IMR-90 (cell line): Measurements from ENCODE around the gene OR51B2. TPM values are rescaled to one million over a fixed set of nuclear protein-coding genes. Genes with fewer than 3 reads are reported as not detected.

ENCODE experiments used
- ATAC-seq: fragments of 200-7000 bp; cut with Tn5 transposase; 2 replicates; pipeline ENCODE4 v1.9.1; 2020; ENCODE audit warnings: low read depth, mild to moderate bottlenecking, moderate library complexity
- BruUV-seq: library from RNA; stranded (reverse); fragments of 400-500 nt; replicated peaks from 2 replicates; lab custom pipeline; 2021; lab: Mats Ljungman, UMichigan
- CTCF ChIA-PET: fragments of 300-600 bp; formaldehyde crosslinking; extraction: SDS; loops from one replicate; lab custom pipeline; 2021; ENCODE audit warnings: antibody characterized with exemption; lab: Yijun Ruan, JAX
- POLR2A ChIA-PET: fragments of 300-600 bp; sonication (Branson Sonifier 250); formaldehyde crosslinking; loops from one replicate; lab custom pipeline; 2022; ENCODE audit warnings: antibody characterized with exemption; ENCODE audit not compliant: unreplicated experiment; lab: Charles Lee
- DNase-seq: peaks from one replicate; pipeline ENCODE4 v3.0.0; 2013
- H2AFZ ChIP-seq: replicated peaks from 2 replicates; pipeline ENCODE3; 2013; ENCODE audit warnings: low read length, mild to moderate bottlenecking; ENCODE audit not compliant: poor library complexity
- H2AK5ac ChIP-seq: 2 replicates; pipeline ENCODE4 v1.6.1; 2013; ENCODE audit warnings: low read depth, low read length, inconsistent platforms
- H2AK9ac ChIP-seq: replicated peaks from 2 replicates; pipeline ENCODE3; 2013; ENCODE audit warnings: mild to moderate bottlenecking, low read depth, low read length, moderate library complexity; ENCODE audit not compliant: poor library complexity
- H2BK120ac ChIP-seq: 2 replicates; pipeline ENCODE4 v1.6.1; 2013; ENCODE audit warnings: low read depth, low read length, inconsistent platforms
- H2BK15ac ChIP-seq: 3 replicates; pipeline ENCODE4 v1.6.1; 2013; ENCODE audit warnings: low read depth, low read length, inconsistent platforms
- H2BK20ac ChIP-seq: 2 replicates; pipeline ENCODE4 v1.6.1; 2013; ENCODE audit warnings: low read depth, mild to moderate bottlenecking, inconsistent platforms, low read length, moderate library complexity
- H2BK5ac ChIP-seq: 2 replicates; pipeline ENCODE4 v1.6.1; 2013; ENCODE audit warnings: mild to moderate bottlenecking, low read depth, low read length, inconsistent platforms; ENCODE audit not compliant: poor library complexity, severe bottlenecking
- H3K14ac ChIP-seq: replicated peaks from 2 replicates; pipeline ENCODE4 v1.6.1; 2013; ENCODE audit warnings: low read depth, low read length, inconsistent platforms
- H3K18ac ChIP-seq: 2 replicates; pipeline ENCODE4 v1.6.1; 2013; ENCODE audit warnings: low read depth, low read length, control low read depth
- H3K23ac ChIP-seq: 2 replicates; pipeline ENCODE4 v1.6.1; 2013; ENCODE audit warnings: low read depth, low read length, inconsistent platforms
- H3K27ac ChIP-seq: 2 replicates; pipeline ENCODE4 v1.5.1; 2013; ENCODE audit warnings: mild to moderate bottlenecking, control low read depth, low read length; ENCODE audit not compliant: insufficient read depth
- H3K27me3 ChIP-seq: 2 replicates; pipeline ENCODE4 v1.6.1; 2013; ENCODE audit warnings: low read length; ENCODE audit not compliant: control insufficient read depth, insufficient read depth
- H3K36me3 ChIP-seq: 2 replicates; pipeline ENCODE4 v1.6.1; 2013; ENCODE audit warnings: low read length, mixed read lengths; ENCODE audit not compliant: control insufficient read depth, insufficient read depth
- H3K4ac ChIP-seq: 2 replicates; pipeline ENCODE4 v1.6.1; 2013; ENCODE audit warnings: low read depth, low read length, inconsistent platforms
- H3K4me1 ChIP-seq: 2 replicates; pipeline ENCODE4 v1.6.1; 2013; ENCODE audit warnings: low read length, mixed read lengths; ENCODE audit not compliant: control insufficient read depth, insufficient read depth
- H3K4me2 ChIP-seq: 2 replicates; pipeline ENCODE4 v1.6.1; 2013; ENCODE audit warnings: low read depth, mild to moderate bottlenecking, control low read depth, low read length, moderate library complexity
- H3K4me3 ChIP-seq: 2 replicates; pipeline ENCODE4 v1.5.1; 2013; ENCODE audit warnings: low read depth, mild to moderate bottlenecking, control low read depth, low read length, moderate library complexity; ENCODE audit not compliant: insufficient read depth
- H3K56ac ChIP-seq: 2 replicates; pipeline ENCODE4 v1.6.1; 2013; ENCODE audit warnings: low read length, inconsistent platforms; ENCODE audit not compliant: insufficient read depth; ENCODE audit errors: extremely low read depth
- H3K79me1 ChIP-seq, 2 experiments: 2 replicates each; pipeline ENCODE4 v1.6.1; 2013; ENCODE audit warnings: low read length in 2 of 2, inconsistent platforms in 1 of 2, low read depth in 1 of 2
- H3K9ac ChIP-seq: 2 replicates; pipeline ENCODE4 v1.6.1; 2013; ENCODE audit warnings: low read depth, low read length, control low read depth
- H3K9me1 ChIP-seq: 2 replicates; pipeline ENCODE4 v1.6.1; 2013; ENCODE audit warnings: low read length, inconsistent platforms; ENCODE audit not compliant: insufficient read depth
- H3K9me3 ChIP-seq: 2 replicates; pipeline ENCODE4 v1.6.1; 2013; ENCODE audit warnings: low read length; ENCODE audit not compliant: control insufficient read depth, insufficient read depth
- H4K20me1 ChIP-seq: 2 replicates; pipeline ENCODE4 v1.6.1; 2013; ENCODE audit warnings: low read length, inconsistent platforms; ENCODE audit not compliant: insufficient read depth
- H4K5ac ChIP-seq: 2 replicates; pipeline ENCODE4 v1.6.1; 2013; ENCODE audit warnings: mild to moderate bottlenecking, low read depth, low read length, control low read depth
- H4K8ac ChIP-seq, 2 experiments: 2 replicates each; pipeline ENCODE4 v1.6.1; 2013; ENCODE audit warnings: low read depth in 2 of 2, low read length in 2 of 2, control low read depth in 1 of 2, inconsistent platforms in 1 of 2
- H4K91ac ChIP-seq: 2 replicates; pipeline ENCODE4 v1.6.1; 2013; ENCODE audit warnings: low read depth, low read length, inconsistent platforms; ENCODE audit not compliant: insufficient read depth
- RAD21 ChIP-seq: IDR thresholded peaks from 2 replicates; pipeline ENCODE4 v1.6.1; 2012; ENCODE audit warnings: low read length, improper control_type of control experiment
- RFX5 ChIP-seq: IDR thresholded peaks from 2 replicates; pipeline ENCODE4 v1.8.0; 2012; ENCODE audit warnings: low read depth, mild to moderate bottlenecking, low read length, moderate library complexity
- SMC3 ChIP-seq: fragments of 150-350 bp; IDR thresholded peaks from 2 replicates; pipeline ENCODE4 v1.6.1; 2016; ENCODE audit warnings: low read depth, mild to moderate bottlenecking, antibody characterized with exemption, low read length, moderate library complexity
- WGBS, 2 experiments: methylation state at CpG; one replicate each; pipeline versions ENCODE4 v1.1.5 to v1.1.7; 2013; ENCODE audit warnings: missing lambda C conversion rate in 2 of 2; ENCODE audit not compliant: insufficient read length in 1 of 2; ENCODE audit errors: extremely low coverage in 2 of 2; 5-methylcytosine and 5-hydroxymethylcytosine counted together
- dilution Hi-C: fragments of 300-500 bp; cut with HindIII; formaldehyde crosslinking; loops from one replicate; pipeline ENCODE4 v1.14.3; 2018; ENCODE audit warnings: low sequenced_read_pairs; ENCODE audit not compliant: unreplicated experiment
- in situ Hi-C: fragments of 300-500 bp; cut with MboI; formaldehyde crosslinking; loops from 3 replicates; pipeline ENCODE4 v1.14.3; 2019; ENCODE audit warnings: low sequenced_read_pairs, inconsistent platforms, mixed read lengths
- intact Hi-C: fragments of 100-400 bp; cut with micrococcal nuclease; formaldehyde crosslinking; loops from 2 replicates; pipeline ENCODE4 v1.10.0; 2022
- polyA plus RNA-seq, 3 experiments: library from polyadenylated mRNA; depleted of rRNA; stranded (reverse); fragments of >200 nt; gene quantifications; 2 replicates each; pipeline ENCODE4 v1.2.3, GENCODE V29; 2012; ENCODE audit warnings: low replicate concordance in 1 of 3
- total RNA-seq: library from RNA; depleted of rRNA; stranded (reverse); fragments of >200 nt; gene quantifications from 2 replicates; pipeline ENCODE4 v1.2.3, GENCODE V29; 2012
- TF ChIP-seq, protein P1 (sequence below): conservative IDR thresholded peaks from 2 replicates; pipeline ENCODE4 v1.5.1; 2012; ENCODE audit warnings: mild to moderate bottlenecking, low read depth, low read length, improper control_type of control experiment

Gene OR51B2
- total and polyA plus RNA-seq, 2 of the 4 experiments (the other 2 are of a cell fraction), result not detected

- ATAC-seq, result peak; percentile 36; the same call in 1 of the 2 replicates
- TF ChIP-seq SMC3 (peak; percentile 61), RFX5 (no peak), RAD21 (peak; percentile 74)
- TF ChIP-seq, protein P1, sequence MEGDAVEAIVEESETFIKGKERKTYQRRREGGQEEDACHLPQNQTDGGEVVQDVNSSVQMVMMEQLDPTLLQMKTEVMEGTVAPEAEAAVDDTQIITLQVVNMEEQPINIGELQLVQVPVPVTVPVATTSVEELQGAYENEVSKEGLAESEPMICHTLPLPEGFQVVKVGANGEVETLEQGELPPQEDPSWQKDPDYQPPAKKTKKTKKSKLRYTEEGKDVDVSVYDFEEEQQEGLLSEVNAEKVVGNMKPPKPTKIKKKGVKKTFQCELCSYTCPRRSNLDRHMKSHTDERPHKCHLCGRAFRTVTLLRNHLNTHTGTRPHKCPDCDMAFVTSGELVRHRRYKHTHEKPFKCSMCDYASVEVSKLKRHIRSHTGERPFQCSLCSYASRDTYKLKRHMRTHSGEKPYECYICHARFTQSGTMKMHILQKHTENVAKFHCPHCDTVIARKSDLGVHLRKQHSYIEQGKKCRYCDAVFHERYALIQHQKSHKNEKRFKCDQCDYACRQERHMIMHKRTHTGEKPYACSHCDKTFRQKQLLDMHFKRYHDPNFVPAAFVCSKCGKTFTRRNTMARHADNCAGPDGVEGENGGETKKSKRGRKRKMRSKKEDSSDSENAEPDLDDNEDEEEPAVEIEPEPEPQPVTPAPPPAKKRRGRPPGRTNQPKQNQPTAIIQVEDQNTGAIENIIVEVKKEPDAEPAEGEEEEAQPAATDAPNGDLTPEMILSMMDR, result peak; percentile 63
- Histone ChIP-seq H3K14ac (peak overlapping the region; percentile 86; the same call in 1 of the 2 replicates), H3K27ac (no peak overlapping the region), H3K79me1 (no peaks in the 10 kb centered on the region), H2AK5ac (peak overlapping the region; percentile 86), H2BK20ac (peak overlapping the region; percentile 98), H4K20me1 (no peaks in the 10 kb centered on the region), H3K9ac (peak overlapping the region; percentile 28; the same call in 1 of the 2 replicates), H2BK120ac (peak overlapping the region; percentile 97), H2BK15ac (peak overlapping the region; percentile 69; the same call in 1 of the 3 replicates), H3K4ac (peak overlapping the region; percentile 47), H3K9me1 (no peaks in the 10 kb centered on the region; the same call in 1 of the 2 replicates), H3K23ac (no peak overlapping the region), H4K8ac (peak overlapping the region; percentile 30 to 94; a peak in 3 of 4 replicates), H3K56ac (no peak overlapping the region), H3K36me3 (no peaks in the 10 kb centered on the region), H2AFZ (no peak overlapping the region), H4K91ac (peak overlapping the region; percentile 92), H3K4me3 (no peak overlapping the region), H2BK5ac (peak overlapping the region; percentile 99), H4K5ac (peak overlapping the region; percentile 42; the same call in 1 of the 2 replicates), H3K4me1 (peaks cover 10% of the 10 kb centered on the region; the same call in 1 of the 2 replicates), H3K27me3 (no peaks in the 10 kb centered on the region), H3K18ac (peak overlapping the region; percentile 76; the same call in 1 of the 2 replicates), H2AK9ac (no peak overlapping the region), H3K4me2 (no peak overlapping the region), H3K9me3 (no peaks in the 10 kb centered on the region)
- in situ Hi-C loops, result no loop called here
- dilution Hi-C loops, result no loop called here
- WGBS, 2 experiments, result no CpG with 5 or more reads among the region's 1 CpG
- intact Hi-C loops, result loop anchor here (1.0 to 2.0 kb wide), 2 partner anchors 77 to 87 kb away; no protein-coding TSS in a partner anchor
- no TSS peak for BruUV-seq
- CTCF ChIA-PET, result interaction anchor here (0.6 to 2.1 kb wide), 6 partner anchors 9 to 89 kb away, joined by 3 to 5 read pairs (median 3); no protein-coding TSS in a partner anchor
- DNase-seq, result peak; percentile 68
- POLR2A ChIA-PET, result no interaction called here
Measured at GRCh38 chr11:5291207-5291838, 32.8 kb downstream of the OR51B2 start.
